B cell (primary cell): ENCODE data around the gene PRUNE2.

Experiments
- CTCF ChIP-seq: fragments of 200-600 bp; IDR thresholded peaks from one replicate; pipeline ENCODE4 v1.8.0; 2022; ENCODE audit warnings: antibody characterized with exemption, mild to moderate bottlenecking
- EZH2 ChIP-seq: IDR thresholded peaks from 2 replicates; pipeline ENCODE4 v1.6.1; 2012; ENCODE audit warnings: borderline replicate concordance, low read depth, mild to moderate bottlenecking, moderate library complexity, low read length; ENCODE audit not compliant: insufficient read depth, poor library complexity, severe bottlenecking

DNA sequence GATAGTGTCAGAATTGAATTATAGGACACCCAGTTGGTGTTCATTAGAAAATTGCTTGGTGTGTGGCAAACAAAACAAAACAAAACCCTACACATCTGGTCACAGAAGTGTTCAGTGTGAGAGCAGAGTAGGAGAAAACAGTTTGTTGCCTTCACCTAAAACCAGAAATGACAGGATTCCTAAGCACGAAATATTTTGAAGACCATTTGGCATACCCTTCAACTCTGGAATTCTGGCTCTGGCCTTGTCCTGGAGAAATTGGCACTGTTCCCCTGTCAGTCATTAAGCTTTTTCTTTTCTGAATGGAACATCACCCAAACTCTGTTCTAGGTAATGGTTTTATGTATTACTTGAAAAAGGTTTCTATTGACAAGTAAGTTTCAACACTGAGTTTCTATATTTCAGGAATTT is 251.9 kb downstream of the PRUNE2 start:
- TF ChIP-seq CTCF (no peak), EZH2 (no peak)
